GM23248 (cell line): ENCODE measurements around the gene ATP5F1E.

Source experiments
- EZH2 ChIP-seq: fragments of 200-600 bp; sonication (generic); IDR thresholded peaks from 2 replicates; pipeline ENCODE4 v1.6.1; 2018; ENCODE audit warnings: antibody characterized with exemption, mild to moderate bottlenecking; ENCODE audit not compliant: insufficient read depth, poor library complexity, severe bottlenecking
- EZH2phosphoT487 ChIP-seq: fragments of 200-600 bp; sonication (generic); IDR thresholded peaks from 2 replicates; pipeline ENCODE4 v1.6.1; 2018; ENCODE audit warnings: antibody characterized with exemption, moderate library complexity, mild to moderate bottlenecking, low read depth; ENCODE audit not compliant: insufficient read depth

- TF ChIP-seq EZH2 (no peak), EZH2phosphoT487 (no peak)
Measured at GRCh38 chr20:59025511-59025910, 6.6 kb downstream of the ATP5F1E start.
